ENCODE measurements around the gene PDC.

Gene PDC

GRCh38 chr1:186486061-186486460 lies 25.1 kb upstream of the PDC start:
- no peak for TF ChIP-seq CTCF (IDR thresholded peaks at IDR 0.05; ENCODE audit: low read length, missing control alignments)
- DNase-seq (ENCODE audit: low read depth) = no peak
- no peak overlapping the region for H3K4me3 ChIP-seq (replicated peaks; ENCODE audit: low read depth, low read length)

GRCh38 chr1:186483561-186483960 lies 22.6 kb upstream of the PDC start:
- no peak overlapping the region for H3K4me3 ChIP-seq (replicated peaks; ENCODE audit: low read depth, low read length)
- no peak for DNase-seq (ENCODE audit: low read depth)
- no peak for TF ChIP-seq CTCF (IDR thresholded peaks at IDR 0.05; ENCODE audit: low read length, missing control alignments)

DNA sequence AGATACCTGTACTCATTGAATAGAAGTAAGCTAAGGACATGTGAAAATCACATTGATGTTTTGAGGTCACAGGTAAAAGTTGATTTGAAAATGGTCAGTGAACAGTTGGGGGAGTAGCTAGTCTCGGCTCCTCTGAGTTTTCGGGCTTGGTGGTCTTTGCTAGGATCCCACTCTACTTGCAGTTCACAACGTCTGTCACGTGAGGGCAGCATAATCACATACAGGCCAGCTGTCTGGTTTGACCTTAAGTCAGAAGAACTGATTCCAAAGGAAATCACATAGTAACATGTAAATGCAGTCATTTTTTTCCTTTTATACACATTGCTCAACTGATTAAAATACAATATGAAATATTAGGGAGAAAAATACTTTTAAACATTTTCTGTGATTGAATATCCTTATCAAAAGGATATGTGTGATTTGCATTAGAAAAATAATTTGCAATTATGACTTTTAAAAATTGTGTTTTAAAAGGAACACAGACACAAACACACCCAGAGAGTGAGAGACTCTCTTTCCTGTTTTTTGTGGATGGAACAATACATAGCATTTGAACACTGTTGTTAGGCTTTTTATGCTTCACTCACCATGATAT lies 21.8 kb upstream of the PDC start:
- DNase-seq (ENCODE audit: low read depth) = peak; percentile 87
- peak; percentile 98 for TF ChIP-seq CTCF (IDR thresholded peaks at IDR 0.05; ENCODE audit: low read length, missing control alignments)

GRCh38 chr1:186481303-186481888 lies 20.5 kb upstream of the PDC start:
- TF ChIP-seq CTCF (IDR thresholded peaks at IDR 0.05; ENCODE audit: low read length, missing control alignments) = no peak
- DNase-seq (ENCODE audit: low read depth) = no peak
- H3K4me3 ChIP-seq (replicated peaks; ENCODE audit: low read depth, low read length) = no peak overlapping the region

More for the DNA sequence above, 21.8 kb upstream of the PDC start:
- H3K4me3 ChIP-seq (replicated peaks; ENCODE audit: low read depth, low read length) = no peak overlapping the region

- no peak for TF ChIP-seq CTCF (IDR thresholded peaks at IDR 0.05; ENCODE audit: low read length, missing control alignments)
Observed at GRCh38 chr1:186479162-186479561, 18.2 kb upstream of the PDC start.

DNA sequence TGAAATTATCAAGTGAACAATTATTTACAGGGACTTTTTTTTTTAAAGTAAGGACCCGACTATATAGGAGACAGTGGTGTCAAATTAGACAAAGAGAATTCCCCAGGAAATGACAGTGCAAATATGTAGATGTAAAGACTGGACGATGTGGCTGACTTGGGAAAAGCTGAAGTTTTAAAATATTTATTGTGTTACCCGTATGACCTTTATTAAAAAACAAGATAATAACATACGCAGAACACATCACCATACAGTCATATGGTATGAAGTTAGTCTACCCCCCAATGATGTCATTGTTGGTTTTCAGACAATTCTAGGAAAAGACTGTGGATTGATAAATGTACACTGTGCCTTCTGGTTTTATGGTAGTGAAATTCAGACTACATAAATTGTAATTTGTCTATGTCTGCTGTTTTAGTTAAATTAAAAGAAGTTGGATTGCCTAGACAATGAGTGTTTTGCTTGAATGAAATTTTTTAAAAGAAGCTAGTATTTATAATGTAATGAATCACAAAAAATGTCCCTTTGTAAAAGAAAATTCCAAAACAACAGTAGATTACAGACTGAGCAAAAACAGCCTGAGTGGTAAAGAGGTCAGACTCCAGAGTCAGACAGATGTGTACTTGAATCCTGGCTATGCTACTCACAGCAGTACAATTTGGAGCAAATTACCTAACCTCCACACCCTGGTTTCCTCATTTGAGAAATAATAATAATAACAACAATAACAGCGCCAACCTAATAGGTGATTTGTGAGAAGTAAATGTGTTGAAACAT lies 15.5 kb upstream of the PDC start:
- no peak overlapping the region for H3K4me3 ChIP-seq (replicated peaks; ENCODE audit: low read depth, low read length)
- peak; percentile 87 for DNase-seq (ENCODE audit: low read depth)
- TF ChIP-seq CTCF (IDR thresholded peaks at IDR 0.05; ENCODE audit: low read length, missing control alignments) = no peak

More at GRCh38 chr1:186479162-186479561, 18.2 kb upstream of the PDC start:
- DNase-seq (ENCODE audit: low read depth) = no peak
- H3K4me3 ChIP-seq (replicated peaks; ENCODE audit: low read depth, low read length) = no peak overlapping the region

All from fibroblast of pulmonary artery (primary cell).